Measurements from ENCODE around the gene RAB31.

Gene RAB31

DNA sequence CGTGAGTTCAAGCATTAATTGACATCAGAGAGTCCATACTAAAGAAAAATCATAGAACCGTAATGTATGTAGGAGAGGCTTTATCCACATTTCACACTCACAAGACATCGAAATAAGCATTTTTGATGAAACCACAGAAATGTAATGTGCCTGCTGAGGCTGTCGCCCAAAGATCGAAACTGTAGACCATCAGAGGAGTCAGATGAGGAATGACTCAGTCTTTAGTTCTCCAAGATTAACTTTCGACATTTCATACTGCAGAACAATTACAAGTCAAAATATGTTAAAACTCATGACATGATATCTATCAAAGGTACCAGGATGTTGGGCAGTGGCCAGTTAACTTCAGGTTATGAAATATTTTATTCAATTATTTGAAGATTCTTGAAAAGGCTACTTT lies 79.6 kb downstream of the RAB31 start:
- in situ Hi-C loops (cut with MboI; ENCODE audit: low sequenced_read_pairs) = no loop called here

DNA sequence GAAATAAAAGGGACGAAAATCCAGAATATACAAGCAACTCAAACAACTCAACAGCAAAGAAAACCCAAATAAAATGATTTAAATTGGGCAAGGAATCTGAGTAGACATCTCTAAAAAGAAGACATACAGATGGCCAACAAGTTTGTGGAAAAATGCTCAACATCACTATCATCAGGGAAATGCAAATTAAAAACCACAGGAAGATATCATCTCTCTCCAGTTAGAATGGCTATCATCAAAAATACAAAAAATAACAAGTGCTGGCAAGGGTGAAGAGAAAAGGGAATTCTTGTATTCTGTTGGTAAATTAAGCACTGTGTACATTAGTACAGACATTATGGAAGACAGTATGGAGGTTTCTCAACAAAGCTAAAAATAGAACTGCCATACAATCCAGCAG lies 80.0 kb downstream of the RAB31 start:
- in situ Hi-C loops (cut with MboI; ENCODE audit: low sequenced_read_pairs) = no loop called here

DNA sequence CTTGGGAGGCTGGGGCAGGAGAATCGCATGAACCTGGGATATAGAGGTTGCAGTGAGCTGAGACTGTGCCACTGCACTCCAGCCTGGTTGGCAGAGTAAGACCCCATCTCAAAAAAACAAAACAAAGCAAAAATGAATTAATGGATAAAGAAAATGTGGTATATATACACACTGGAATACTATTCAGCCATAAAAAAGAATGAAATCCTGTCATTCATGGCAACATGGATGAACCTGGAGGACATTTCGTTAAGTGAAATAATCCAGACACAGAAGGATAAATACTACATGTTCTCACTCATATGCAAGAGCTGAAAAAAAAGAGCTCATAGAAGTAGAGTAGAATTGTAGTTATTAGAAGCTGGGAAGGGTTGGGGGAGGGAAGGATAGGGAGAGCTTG lies 80.8 kb downstream of the RAB31 start:
- in situ Hi-C loops (cut with MboI; ENCODE audit: low sequenced_read_pairs) = no loop called here

DNA sequence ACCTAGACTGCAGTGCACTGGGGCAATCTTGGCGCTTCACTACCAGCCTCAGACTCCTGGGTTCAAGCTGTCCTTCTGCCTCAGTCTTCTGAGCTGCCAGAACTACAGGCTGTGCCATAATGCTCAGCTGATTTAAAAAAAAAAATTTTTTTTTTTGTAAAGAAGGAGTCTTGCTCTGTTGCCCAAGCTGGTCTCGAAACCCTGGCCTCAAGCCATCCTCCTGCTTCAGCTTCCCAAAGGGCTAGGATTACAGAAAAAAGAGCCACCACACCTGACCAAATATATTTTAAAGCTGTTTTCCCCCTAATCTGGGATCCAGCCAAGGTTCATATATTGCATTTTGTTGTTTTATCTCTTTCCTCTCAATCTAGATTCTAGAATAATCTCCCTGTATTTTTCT lies 82.2 kb downstream of the RAB31 start:
- in situ Hi-C loops (cut with MboI; ENCODE audit: low sequenced_read_pairs) = no loop called here

DNA sequence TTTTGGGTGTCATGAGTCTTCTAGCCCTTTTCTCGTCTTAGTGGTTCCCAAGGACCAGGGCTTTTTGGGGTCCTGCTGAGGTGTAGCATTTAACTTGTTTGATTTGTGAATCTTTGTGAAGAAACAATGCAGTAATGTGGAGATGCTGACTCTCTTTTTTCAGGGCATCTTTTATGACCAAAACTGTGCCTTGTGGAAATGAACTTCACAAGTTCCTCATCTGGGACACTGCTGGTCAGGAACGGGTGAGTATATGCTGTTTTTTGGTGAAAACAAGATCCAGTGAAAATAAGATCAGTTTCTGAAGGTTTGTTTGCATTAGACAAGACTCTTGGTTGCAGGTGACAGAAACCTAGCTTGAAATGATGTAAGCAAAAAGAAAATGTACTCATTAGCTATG lies 83.9 kb downstream of the RAB31 start:
- in situ Hi-C loops (cut with MboI; ENCODE audit: low sequenced_read_pairs) = no loop called here

DNA sequence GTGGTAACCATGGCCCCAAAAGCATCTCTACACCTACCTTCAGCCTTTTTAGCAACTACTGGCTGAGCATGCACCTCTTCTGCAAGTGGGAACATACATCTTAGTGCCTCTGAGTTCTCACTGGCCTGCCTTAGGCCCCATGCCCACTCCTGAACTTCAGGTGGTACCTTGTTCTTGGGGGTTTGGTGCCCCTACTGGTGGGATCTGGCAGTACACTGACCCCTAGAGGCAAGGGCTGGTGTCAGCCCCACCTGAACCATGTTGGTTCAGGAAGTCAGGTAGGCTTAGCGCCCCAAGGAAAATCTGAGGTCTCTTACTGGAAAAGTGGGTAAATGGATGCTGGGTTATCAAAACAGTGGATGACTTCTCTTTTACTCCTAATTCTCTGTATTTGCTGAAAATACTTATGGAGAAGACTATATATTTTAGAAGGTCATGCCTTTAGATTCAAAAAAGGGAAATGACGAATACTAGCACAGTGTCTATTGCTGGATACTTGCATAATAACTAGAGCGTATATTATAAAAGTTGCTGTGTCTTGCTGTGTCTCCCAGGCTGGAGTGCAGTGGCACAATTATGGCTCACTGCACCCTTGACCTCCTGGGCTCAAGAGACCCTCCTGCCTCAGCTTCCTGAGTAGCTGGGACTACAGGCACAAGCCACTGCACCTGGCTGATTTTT lies 84.6 kb downstream of the RAB31 start:
- in situ Hi-C loops (cut with MboI; ENCODE audit: low sequenced_read_pairs) = no loop called here

DNA sequence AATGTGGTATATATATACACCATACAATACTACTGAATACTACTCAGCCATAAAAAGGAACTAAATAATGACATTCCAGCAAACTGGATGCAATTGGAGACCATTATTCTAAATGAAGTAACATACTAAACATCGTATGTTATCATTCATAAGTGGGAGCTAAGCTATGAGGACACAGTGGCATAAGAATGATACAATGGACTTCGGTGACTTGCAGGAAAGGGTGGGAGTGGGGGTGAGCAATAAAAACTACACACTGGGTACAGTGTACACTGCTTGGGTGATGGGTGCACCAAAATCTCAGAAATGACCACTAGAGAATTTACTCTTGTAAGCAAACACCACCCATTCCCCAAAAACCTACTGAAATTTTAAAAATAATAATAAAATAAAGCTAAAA lies 87.9 kb downstream of the RAB31 start:
- in situ Hi-C loops (cut with MboI; ENCODE audit: low sequenced_read_pairs) = no loop called here

DNA sequence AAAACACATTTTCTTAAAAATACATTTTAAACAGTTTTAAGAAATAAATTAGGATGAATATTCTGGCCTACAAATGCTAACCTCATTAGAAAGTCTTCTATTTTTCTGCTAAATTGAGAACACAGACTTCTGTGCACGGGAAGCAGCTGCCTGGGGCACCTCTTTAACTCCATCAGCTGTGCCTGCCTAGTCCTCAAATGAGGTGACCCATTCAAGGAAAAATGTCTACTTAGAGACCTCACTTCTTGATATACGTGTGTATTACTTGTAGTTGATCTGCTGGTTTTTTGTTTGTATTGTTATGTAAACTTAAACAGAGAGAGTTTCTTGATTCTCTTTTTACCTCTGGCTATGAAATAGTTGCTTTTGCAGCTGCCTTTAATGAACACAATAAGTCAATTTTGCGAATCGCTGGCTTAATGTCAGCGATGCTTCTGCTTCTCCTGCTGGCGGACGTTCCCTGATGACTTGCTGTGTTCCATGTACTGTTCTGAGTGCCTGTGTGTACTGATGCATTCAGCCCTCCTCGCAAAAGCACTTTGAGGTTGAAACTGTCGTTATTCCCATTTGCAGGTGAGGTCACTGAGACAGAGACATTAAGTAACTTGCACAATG lies 88.9 kb downstream of the RAB31 start:
- in situ Hi-C loops (cut with MboI; ENCODE audit: low sequenced_read_pairs) = no loop called here

DNA sequence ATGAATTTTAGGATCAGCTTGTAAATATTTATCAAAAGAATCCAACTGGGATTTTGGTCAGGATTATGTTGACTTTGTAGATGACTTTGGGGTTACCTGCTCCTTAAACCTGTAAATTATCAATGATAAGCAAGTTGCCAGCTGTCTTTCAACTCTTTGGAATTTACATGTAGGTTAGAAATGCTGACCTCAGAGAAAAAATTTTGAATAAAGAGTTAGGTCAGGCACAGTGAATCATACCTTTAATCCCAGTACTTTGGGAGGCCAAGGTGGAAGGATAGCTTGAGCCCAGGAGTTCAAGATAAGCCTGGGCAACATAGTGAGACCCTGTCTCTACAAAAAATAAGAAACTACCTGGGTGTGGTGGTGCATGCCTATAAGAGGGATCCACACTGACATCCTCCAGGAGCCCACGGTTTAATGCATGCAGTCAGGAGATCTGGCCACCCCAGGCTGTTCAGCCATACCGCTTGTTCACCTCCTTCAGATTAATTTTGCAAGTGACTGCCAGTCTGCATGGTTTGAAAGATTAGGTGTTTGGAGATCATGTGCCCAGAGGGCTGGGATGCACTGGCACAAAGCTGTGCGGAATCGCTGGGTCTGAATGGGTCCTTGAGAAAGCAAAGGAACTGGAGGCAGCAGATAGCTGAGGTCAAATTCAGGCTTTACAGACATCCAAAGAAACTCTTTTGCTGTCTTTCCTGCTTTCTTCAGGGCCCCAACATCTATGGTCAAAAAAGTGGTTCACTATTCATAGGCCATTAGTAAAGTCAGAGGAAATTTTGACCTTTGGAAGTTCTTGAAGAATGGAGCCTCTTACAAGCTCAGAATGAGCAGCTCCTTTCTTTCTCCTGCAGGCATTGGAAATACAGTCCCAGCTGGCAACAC lies 94.3 kb downstream of the RAB31 start:
- in situ Hi-C loops (cut with MboI; ENCODE audit: low sequenced_read_pairs) = no loop called here

DNA sequence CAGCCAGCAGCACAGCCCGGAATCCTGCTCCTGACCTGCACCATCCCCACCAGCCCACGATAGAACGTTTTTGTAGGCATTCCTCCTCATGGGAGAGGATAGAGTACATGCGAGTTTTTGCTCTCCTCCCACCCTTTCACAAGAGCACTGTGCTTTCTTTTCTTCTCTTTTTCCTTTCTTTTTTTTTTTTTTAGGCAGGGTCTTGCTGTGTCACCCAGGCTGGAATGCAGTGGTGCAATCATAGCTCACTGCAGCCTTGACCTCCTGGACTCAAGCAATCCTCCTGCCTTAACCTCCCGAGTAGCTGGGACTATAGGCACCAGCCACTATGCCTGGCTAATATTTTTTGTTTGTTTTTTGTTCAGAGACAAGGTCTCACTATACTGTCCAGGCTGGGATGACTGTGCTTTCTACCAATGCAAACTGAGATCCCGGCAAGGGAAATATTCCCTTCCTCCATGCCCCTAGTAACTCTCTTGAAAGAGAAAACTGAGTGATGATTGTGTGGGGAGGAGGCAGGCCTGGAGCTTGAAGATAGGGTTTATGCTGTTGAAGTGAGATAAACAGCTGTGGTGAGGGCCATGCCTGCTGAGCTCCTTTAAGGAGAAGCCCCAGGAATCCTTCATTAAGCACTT lies 95.1 kb downstream of the RAB31 start:
- in situ Hi-C loops (cut with MboI; ENCODE audit: low sequenced_read_pairs) = no loop called here

DNA sequence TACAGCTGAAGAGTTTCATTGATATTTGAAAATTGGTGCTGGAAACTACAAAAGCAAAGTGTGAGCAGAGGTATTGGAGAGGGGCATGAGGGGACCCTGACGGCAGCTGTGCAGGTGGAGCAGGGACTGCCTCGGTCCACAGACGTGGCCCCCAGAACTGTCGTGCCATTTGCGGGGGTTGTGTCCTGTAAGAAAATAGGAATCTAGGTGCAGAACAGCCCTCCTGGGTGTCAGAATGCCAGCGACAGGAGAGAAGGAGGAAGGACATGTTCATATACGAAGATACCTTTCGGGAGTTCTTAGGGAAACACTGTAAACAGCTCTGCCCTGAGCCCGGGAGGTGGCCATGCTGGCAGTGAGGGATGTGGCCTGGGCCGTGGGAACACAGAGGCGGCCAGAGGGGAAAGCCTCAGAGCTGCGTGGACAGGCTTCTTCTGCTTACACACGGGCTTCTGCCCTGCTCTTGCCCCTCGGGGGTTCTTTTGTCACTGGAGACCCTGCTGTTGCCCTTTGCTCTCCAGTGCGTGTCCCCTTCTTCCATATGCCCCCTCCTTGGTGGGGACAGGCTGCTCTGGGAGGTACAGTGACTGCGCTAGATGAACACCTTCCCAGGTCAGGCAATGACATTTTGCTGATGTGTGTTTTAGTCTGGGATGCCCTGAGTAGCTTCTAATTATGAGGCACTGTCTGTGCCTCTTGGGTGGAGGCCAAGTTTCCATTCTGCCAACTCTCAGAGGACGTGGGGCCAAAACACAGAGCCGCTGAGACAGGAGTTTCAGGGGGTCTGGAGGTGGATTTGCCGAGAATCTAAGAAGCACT lies 95.8 kb downstream of the RAB31 start:
- in situ Hi-C loops (cut with MboI; ENCODE audit: low sequenced_read_pairs) = no loop called here

DNA sequence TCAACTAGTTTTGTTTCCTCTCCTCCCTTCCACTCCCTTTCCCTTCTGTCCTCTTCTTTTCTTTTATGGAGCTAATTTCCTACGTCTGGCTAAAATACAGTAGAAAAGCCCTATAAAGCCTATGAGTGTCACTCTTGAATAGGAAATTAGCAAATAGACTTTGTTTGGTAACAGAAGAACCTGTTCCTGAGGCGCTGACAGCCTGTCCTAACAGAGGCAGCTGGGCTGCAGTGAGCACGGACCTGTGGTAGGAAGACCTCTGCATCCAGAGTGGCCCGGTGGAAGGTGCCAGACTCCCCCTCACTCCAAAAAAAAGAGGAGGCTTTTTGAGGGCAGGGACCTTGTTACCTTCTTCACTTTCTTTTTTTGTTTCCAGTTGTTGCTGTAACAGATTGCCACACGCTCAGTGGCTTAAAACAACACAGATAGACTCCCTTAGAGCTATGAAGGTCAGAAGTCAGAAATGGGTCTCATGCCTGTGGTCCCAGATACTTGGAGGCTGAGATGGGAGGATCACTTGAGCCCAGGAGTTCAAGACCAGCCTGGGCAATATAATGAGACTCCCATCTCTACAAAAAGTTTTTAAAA lies 96.5 kb downstream of the RAB31 start:
- in situ Hi-C loops (cut with MboI; ENCODE audit: low sequenced_read_pairs) = no loop called here

DNA sequence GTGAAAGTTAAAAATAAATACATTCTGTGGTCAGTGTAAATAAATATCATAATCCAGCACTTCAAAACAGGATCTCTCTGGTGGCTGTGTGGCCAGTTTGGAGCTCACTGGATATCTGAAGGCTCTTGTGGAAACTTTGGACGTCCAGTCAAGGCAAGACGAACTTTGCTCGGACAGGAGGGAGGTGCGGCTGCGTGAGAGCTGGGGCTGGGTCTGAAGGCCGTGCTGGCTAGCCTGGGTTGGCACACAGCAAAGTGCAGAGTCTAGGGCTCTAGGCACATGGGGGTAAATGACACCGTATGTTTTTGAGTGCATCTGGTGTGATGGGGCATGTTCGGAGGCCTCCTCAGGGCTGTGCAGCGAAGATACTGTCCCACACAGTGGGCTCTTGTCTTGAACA lies 98.8 kb downstream of the RAB31 start:
- in situ Hi-C loops (cut with MboI; ENCODE audit: low sequenced_read_pairs) = no loop called here

DNA sequence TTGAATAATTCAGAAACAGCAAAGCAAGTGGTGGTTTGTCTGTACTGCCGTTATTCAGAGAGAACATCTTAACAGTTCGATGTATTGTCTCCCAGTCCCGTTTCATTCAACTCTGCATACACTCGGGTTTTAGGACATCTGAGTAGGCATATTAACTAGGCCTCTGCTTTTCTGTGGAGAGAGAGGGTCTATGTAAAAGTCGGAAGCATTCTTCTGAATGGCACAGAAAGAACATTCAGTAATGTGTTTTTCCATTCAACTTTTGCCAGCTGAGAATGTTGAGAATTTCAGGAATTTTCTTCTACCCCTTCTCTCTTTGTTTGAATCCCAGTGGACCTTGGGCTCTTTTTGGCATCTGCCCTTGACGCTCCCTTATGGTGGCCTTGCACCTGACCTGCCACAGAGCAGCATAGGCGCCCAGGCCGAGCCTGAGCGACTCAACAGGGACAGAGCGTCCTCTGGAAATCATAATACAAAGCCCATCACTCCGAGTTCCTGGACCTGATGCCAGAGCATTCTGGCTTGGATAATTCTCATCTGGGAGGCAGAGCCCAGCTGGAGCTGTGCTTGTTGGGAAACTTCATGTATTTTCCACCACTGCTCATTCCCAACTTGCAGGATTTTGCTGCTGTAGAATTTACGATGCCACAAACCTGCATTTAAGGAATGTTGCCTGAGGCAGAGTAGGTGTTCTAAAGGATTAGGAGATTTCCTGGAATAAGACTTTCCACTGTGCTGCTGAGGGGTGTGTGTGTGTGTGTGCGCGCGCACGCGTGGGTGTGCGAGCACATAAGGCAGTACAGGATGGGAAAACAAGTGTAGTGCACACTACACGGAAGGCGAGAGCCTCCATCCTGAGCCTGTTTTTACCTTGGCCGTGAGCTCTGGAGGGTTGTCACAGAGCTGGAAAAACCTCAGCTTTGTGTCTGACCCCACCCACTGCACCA lies 100.5 kb downstream of the RAB31 start:
- in situ Hi-C loops (cut with MboI; ENCODE audit: low sequenced_read_pairs) = no loop called here

DNA sequence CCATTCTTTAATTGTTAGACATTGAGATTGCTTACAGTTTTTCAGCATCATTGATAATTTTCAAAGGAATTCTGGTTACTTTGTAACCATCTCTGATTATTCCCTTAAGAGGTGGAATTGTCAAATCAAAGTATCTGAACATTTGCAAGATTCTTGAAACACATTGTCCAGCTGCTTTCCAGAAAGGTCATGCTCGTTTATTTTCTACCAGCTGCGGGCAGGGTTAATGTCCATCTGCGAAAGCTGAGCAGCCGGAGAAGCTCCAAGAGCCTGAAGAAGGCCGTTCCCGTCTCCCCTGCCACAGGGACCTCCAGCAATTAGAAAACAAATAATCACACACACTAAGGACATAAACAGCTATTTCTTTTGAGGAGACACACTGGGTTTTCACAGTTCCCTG lies 101.6 kb downstream of the RAB31 start:
- in situ Hi-C loops (cut with MboI; ENCODE audit: low sequenced_read_pairs) = no loop called here

DNA sequence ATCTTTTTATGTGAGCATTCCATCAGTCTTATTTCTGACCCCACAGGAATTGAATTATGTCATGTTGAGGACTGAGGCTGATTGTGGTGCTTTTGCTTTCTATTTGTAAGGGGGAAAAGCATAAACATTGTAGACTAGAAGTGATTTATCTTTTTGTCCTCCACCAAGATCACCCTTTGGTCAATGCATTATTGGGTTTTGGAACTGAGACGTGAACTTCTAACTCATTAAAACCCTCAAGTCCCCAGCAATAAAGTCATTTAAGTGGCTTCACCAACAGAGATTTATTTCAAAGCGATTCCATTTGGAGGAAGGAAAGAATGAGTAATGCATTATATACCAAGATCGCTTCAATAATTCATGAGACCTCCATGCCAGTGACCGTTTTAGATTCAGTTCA lies 102.2 kb downstream of the RAB31 start:
- in situ Hi-C loops (cut with MboI; ENCODE audit: low sequenced_read_pairs) = no loop called here

DNA sequence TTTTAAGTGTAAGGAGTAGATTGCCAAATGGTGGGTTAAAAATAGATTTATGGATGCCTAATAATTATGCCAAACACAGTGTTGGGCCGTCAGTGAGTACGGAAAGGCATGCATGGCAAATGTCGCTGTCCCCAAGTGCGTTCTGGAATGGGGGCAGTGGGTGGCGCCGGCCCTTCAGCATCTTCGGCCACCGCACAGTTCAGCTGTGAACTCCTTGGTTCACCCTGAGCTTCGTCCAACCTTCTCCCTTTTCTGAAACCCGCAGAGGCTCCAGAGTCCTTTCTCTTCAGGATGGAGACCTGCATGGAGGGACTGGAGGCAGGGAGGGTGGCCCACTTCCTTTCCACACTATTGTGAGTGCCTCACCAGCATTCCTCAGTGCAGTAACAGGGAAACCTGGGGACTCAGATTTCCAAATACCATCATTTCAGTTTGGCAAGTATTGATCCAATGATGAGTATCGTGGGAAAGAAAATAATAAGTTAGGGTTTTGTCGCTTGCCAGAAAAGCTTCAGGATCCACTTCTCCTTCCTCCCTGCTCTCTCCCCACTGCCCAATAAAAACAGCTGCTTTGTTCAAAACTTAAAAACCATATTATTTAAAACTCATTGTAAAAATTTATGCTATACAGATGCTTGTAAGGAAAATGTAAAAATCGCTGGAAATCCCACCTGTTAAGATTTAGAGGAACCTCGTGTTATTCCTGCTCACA lies 103.0 kb downstream of the RAB31 start:
- in situ Hi-C loops (cut with MboI; ENCODE audit: low sequenced_read_pairs) = no loop called here

DNA sequence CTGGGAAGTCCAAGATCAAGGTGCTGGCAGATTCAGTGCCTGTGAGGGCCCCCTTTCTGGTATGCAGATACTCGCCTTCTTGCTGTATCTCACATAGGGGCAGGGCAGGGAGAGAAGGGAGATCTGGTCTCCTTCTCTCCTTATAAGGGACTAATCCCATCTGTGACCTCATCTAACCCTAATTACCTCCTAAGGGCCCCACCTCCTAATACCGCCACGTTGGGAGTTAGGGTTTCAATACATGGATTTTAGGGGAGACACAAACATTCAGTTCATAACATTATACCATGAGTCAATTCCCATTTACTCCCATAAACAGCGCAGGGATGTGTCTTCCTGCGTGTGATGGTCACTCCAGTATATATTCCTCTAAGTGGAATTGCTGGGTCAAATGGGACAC lies 103.9 kb downstream of the RAB31 start:
- in situ Hi-C loops (cut with MboI; ENCODE audit: low sequenced_read_pairs) = no loop called here

DNA sequence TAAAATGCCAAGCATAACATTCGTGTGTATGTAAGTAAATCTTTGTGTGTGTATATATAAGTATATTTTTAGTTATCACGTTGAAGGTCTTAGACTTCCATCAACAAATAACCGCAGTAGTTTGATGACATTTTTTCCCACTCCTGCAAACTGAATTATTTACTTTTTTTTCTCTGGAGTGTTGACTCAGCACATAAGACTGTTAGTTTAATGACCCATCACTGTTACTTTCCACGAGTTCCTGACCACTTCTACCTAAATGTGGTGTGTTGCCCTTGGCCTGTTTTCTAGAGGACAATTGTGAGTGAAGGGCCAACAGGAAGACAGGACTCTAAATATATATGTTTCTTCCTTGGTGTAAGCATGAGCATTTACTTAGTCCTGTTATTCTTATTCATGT lies 106.3 kb downstream of the RAB31 start:
- in situ Hi-C loops (cut with MboI; ENCODE audit: low sequenced_read_pairs) = no loop called here
